ENCODE results near the gene OR11A1.

- TF ChIP-seq YY1 (IDR thresholded peaks at IDR 0.05; ENCODE audit: insufficient read depth, insufficient read length) (no peak), SUZ12 (IDR thresholded peaks at IDR 0.05; ENCODE audit: extremely low read depth, insufficient read depth, insufficient read length) (no peak), ZNF274 (IDR thresholded peaks at IDR 0.05; ENCODE audit: low read depth, low read length) (no peak)
Observed at GRCh38 chr6:29477923-29478450, 21.1 kb upstream of the OR11A1 start.
